Myometrial cell (primary cell): Measurements from ENCODE around the gene PREP. TPM values are rescaled to one million over a fixed set of nuclear protein-coding genes. Genes with fewer than 3 reads are reported as not detected.

Source experiments
- total RNA-seq: library from RNA; depleted of rRNA; stranded (reverse); fragments of >200 nt; gene quantifications from 2 replicates; pipeline ENCODE4 v1.2.3, GENCODE V29; 2015

PREP gene
- total RNA-seq, result 12.1 and 12.2 TPM in 2 replicates

DNA sequence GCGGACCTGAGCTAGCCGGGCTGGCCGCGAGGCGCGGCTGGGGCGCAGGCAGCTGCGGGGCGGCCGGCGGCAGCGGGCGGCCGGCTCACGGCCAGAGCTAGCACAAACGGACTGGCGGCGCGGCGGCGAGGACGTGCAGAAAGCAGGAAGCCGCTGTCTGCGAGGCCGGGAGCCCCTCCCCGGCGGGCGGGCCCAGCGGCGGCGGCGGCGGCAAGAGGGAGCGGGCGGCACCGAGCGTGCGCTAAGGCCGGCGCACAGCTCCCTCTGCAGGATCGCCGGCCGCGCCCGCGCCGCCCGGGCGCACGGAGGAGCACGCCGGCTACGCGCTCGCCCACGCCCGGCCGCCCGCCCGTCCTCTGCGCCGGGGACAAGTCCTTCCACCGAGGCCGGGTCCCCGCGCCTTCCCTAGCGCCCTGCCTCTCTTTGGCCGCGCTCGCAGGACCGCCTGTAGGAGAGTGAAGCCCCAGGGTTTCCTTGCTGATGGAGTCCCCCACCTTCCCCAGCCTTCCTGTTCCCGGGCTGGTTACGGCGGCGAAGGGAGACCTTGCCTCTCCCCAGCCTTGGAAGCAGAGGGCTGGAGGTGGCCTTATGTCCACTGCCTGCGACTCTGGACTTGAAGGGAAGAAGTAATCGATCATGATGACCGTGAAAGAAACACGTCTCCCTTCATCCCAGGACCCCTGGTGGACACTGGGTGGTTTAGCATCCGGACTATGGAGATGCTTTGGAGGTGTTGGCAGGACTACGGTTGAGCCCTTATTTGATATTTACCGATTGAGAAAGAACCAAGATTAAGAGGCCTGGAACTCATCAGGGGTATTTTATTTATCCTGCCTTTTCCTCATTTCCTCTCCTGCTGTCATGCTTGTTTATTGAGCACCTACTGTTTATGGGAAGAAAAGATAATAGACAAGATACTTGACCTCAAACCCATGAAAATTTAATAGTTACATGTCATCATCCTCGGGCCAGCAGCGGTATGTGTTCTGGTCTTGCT is at the start of gene PREP:
PREP (minus strand) TSS at position 144 of the 997 bp plus-strand sequence. CDS start 191 bp downstream, outside the sequence.

Other genes with a start within 250 kb of the PREP start
- 6.6 and 13.8 TPM in 2 replicates for gene POPDC3, start 223.1 kb downstream of the PREP start, total RNA-seq